ENCODE measurements around the gene EPHA4. TPM values are rescaled to one million over a fixed set of nuclear protein-coding genes. Genes with fewer than 3 reads are reported as not detected.

Gene EPHA4
- total RNA-seq, 1 donor from 2014 or later, result 16.8 TPM

GRCh38 chr2:221567231-221567760, 4.8 kb downstream of the EPHA4 start:
- H3K4me1 Mint-ChIP-seq (ENCODE audit: unreplicated experiment), result peaks cover 26% of the 10 kb centered on the region
- H3K36me3 Mint-ChIP-seq (ENCODE audit: unreplicated experiment), result peaks cover 9% of the 10 kb centered on the region
- H3K27ac Mint-ChIP-seq (ENCODE audit: unreplicated experiment), result no peak overlapping the region
- no peaks in the 10 kb centered on the region for H3K9me3 Mint-ChIP-seq (ENCODE audit: unreplicated experiment)
- no peak for DNase-seq (ENCODE audit: extremely low spot score, unreplicated experiment)
- H3K27me3 Mint-ChIP-seq (ENCODE audit: unreplicated experiment), result peaks cover 18% of the 10 kb centered on the region
- TF ChIP-seq CTCF (IDR thresholded peaks at IDR 0.05), result no peak
- no peak overlapping the region for H3K4me3 Mint-ChIP-seq (ENCODE audit: unreplicated experiment)

GRCh38 chr2:221563270-221563985, 8.7 kb downstream of the EPHA4 start:
- Mint-ChIP-seq H3K9me3 (ENCODE audit: unreplicated experiment) (no peaks in the 10 kb centered on the region), H3K4me1 (ENCODE audit: unreplicated experiment) (peaks cover 1% of the 10 kb centered on the region), H3K27ac (ENCODE audit: unreplicated experiment) (no peak overlapping the region), H3K27me3 (ENCODE audit: unreplicated experiment) (no peaks in the 10 kb centered on the region), H3K4me3 (ENCODE audit: unreplicated experiment) (no peak overlapping the region), H3K36me3 (ENCODE audit: unreplicated experiment) (peaks cover 10% of the 10 kb centered on the region)
- no peak for TF ChIP-seq CTCF (IDR thresholded peaks at IDR 0.05)
- no peak for DNase-seq (ENCODE audit: extremely low spot score, unreplicated experiment)

- Mint-ChIP-seq H3K4me1 (ENCODE audit: unreplicated experiment) (no peaks in the 10 kb centered on the region), H3K36me3 (ENCODE audit: unreplicated experiment) (peaks cover 10% of the 10 kb centered on the region)
- DNase-seq (ENCODE audit: extremely low spot score, unreplicated experiment), result no peak
Measured at GRCh38 chr2:221562226-221562625, 9.9 kb downstream of the EPHA4 start.

GRCh38 chr2:221561770-221562169, 10.3 kb downstream of the EPHA4 start:
- no peak for TF ChIP-seq CTCF (IDR thresholded peaks at IDR 0.05)
- H3K9me3 Mint-ChIP-seq (ENCODE audit: unreplicated experiment), result no peaks in the 10 kb centered on the region
- no peak overlapping the region for H3K4me3 Mint-ChIP-seq (ENCODE audit: unreplicated experiment)
- peaks cover 10% of the 10 kb centered on the region for H3K36me3 Mint-ChIP-seq (ENCODE audit: unreplicated experiment)
- H3K27ac Mint-ChIP-seq (ENCODE audit: unreplicated experiment), result no peak overlapping the region
- no peak for DNase-seq (ENCODE audit: extremely low spot score, unreplicated experiment)
- H3K4me1 Mint-ChIP-seq (ENCODE audit: unreplicated experiment), result no peaks in the 10 kb centered on the region
- no peaks in the 10 kb centered on the region for H3K27me3 Mint-ChIP-seq (ENCODE audit: unreplicated experiment)

More at GRCh38 chr2:221562226-221562625, 9.9 kb downstream of the EPHA4 start:
- no peaks in the 10 kb centered on the region for H3K9me3 Mint-ChIP-seq (ENCODE audit: unreplicated experiment)
- H3K27ac Mint-ChIP-seq (ENCODE audit: unreplicated experiment), result no peak overlapping the region
- H3K4me3 Mint-ChIP-seq (ENCODE audit: unreplicated experiment), result no peak overlapping the region
- no peaks in the 10 kb centered on the region for H3K27me3 Mint-ChIP-seq (ENCODE audit: unreplicated experiment)
- no peak for TF ChIP-seq CTCF (IDR thresholded peaks at IDR 0.05)

GRCh38 chr2:221559991-221560390, 12.1 kb downstream of the EPHA4 start:
- Mint-ChIP-seq H3K27ac (ENCODE audit: unreplicated experiment) (no peak overlapping the region), H3K27me3 (ENCODE audit: unreplicated experiment) (no peaks in the 10 kb centered on the region), H3K9me3 (ENCODE audit: unreplicated experiment) (no peaks in the 10 kb centered on the region), H3K36me3 (ENCODE audit: unreplicated experiment) (peaks cover 10% of the 10 kb centered on the region), H3K4me1 (ENCODE audit: unreplicated experiment) (peaks cover 7% of the 10 kb centered on the region), H3K4me3 (ENCODE audit: unreplicated experiment) (no peak overlapping the region)
- no peak for DNase-seq (ENCODE audit: extremely low spot score, unreplicated experiment)
- no peak for TF ChIP-seq CTCF (IDR thresholded peaks at IDR 0.05)

Data from osteocyte (in vitro differentiated cells).